GM19452 (cell line): ENCODE measurements around the gene HNRNPH2.

Source experiments
- ATAC-seq: cut with Tn5 transposase; IDR thresholded peaks from one replicate; pipeline ENCODE4 v1.9.1; 2021; ENCODE audit not compliant: unreplicated experiment

HNRNPH2 gene, protein sequence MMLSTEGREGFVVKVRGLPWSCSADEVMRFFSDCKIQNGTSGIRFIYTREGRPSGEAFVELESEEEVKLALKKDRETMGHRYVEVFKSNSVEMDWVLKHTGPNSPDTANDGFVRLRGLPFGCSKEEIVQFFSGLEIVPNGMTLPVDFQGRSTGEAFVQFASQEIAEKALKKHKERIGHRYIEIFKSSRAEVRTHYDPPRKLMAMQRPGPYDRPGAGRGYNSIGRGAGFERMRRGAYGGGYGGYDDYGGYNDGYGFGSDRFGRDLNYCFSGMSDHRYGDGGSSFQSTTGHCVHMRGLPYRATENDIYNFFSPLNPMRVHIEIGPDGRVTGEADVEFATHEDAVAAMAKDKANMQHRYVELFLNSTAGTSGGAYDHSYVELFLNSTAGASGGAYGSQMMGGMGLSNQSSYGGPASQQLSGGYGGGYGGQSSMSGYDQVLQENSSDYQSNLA

DNA sequence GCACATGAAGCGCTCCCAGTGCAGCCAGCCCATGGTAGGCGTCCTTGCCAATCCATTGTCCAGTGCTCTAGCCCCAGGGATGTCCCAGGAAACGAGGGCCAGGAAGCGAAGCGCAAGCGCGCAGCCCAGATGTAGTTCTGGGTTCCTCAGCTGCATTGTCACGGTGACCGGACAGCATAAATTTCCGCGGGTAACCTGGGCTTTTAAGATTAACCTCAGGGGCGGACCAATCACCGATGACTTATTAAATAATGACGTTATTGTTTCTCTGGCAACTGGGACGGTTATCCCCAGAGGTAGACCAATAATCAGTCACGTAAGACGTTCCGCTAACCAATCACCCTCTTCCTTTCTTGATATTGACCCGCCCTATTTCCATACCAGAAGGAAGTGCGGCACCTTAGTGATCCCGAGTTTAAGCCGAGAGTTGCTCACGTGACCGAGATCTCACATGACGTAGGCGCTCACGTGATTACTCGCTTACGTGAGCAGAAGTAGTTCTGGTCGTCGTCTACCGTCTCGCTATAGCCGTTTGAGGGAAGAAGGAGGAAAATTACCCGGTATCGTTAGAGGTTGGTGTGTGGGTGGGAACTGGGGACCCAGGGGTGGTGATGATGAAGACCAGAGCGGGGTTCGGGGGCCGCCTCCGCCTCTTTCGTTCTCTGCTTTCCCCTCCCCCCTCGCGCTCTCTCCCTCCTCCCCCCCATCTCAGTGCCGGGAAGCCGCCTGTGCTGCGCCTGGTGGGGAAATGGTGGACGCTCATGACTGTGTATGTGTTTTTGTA, at the start of gene HNRNPH2, which contains the start of gene GLA:
HNRNPH2 (plus strand) TSS at position 475 of the 784 bp plus-strand sequence. CDS start 3,767 bp downstream, outside the sequence.
GLA (minus strand) TSS at position 178 of the 784 bp plus-strand sequence; CDS start at position 156, 22 bp downstream.
- ATAC-seq: peak; percentile 93

DNA sequence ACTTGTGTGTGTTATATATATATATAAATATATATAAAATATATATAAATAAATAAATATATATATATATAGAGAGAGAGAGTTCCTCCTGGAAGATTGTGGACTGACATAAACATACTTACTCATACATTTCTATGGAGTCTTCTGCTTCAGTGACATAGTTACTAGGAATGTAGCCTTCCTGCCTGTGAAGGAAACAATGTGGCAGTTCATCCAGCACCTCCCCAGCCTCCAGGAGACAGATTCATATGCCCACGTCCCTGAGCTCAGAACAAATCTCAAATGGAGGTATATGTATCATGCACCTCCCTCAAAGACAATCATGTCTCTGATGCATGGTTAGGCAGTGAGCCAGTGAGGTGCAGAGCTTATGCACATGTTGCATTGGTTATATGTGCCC, 48.1 kb upstream of the HNRNPH2 start:
- ATAC-seq: no peak

DNA sequence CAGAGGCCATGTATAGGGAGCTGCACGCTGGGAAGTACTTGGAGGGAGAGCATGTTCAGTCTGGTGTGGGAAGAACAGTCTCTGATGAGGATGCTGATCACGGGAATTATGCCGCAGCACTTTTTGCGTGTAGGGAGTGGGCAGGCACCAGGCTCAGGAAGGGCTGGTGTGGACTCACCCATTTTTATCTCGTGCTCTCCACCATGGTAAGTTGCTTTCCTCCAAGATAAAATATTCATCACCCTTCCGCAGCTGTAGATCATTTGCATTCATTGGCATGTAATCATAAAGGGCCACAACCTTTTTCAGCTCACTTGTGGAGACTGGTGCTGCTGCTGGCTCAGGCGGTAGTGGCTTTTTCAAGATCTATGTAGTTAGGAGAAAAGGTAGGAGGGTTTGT, 47.6 kb upstream of the HNRNPH2 start:
- ATAC-seq: no peak

DNA sequence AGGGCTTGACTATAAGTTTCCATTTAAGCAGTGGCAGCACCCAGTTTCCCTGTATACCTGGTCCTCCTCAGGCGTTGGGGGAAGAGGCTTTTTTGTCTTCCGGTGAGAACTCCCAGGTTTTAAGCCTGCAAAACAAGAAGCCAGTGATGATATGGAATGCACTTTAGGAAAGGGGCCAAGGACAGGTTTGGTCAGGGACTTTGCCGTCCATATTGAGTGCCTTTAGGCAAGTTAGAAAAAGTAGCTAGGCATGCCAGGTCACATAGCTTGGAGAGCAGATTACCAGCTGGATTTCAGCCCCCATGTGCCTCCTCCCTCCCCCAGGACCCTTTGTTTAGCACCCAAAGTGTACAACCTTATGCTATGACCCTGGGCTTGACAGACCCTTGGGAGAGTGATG, 45.9 kb upstream of the HNRNPH2 start:
- no peak for ATAC-seq

DNA sequence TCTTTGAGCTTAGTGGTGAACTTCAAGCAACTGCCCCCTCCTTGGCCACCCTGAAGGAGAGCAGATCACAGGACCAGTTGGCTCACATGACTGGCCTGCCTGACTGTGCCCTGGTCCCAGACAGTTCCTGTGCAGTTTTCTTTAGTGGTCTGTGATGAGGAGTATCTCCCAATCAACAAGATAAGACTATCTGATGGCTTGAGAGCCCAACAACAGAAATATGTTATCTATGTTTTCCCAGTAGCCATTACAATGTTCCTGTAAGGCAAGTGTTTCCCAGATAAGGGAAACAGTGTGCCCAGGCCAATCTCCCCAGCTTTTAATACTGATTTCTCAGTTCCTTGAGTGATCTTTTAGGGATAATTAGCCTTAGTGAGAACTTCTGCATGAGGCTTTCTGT, 45.3 kb upstream of the HNRNPH2 start:
- ATAC-seq: no peak

DNA sequence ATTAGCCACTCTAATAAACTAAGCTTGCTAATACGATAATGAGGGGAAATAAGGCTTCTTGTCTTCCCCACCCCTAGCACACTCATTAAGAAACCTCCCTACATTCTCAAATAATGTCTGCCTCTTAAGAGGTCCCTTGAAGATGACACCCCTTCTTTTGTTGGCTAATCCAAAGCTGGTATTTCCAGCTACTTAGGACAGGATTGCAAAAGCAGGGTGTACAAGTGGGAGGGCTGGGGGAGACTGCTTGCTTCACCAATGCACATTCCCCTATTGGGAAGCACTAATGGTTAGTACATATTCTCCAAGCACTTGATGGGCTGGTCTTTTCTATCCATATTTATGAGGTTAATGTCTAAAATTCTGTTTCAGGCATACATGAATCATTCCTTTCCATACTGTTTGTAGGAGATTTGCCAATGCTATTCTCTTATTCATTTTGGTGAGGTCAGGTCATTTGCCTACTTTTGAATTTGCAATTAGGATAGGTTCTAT, 42.7 kb upstream of the HNRNPH2 start:
- ATAC-seq: no peak

DNA sequence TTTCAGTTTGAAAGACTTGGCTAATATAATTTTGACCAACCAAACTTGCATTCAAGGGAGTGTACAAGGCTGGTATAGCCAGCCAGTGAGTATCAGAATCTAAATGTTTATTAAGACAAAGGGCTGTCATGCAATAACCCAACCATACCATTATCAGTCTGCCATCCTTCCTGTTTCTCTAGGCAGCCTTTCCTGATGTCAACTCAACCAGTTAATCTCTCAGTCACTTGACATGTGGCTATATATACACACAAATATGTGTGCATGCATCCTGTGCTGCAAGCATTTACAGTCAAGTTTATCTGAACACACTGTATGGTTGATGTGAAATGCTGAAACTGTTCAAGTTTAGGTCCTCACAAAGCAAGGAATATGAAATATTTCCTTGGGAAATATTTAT, 39.2 kb upstream of the HNRNPH2 start:
- ATAC-seq: no peak

DNA sequence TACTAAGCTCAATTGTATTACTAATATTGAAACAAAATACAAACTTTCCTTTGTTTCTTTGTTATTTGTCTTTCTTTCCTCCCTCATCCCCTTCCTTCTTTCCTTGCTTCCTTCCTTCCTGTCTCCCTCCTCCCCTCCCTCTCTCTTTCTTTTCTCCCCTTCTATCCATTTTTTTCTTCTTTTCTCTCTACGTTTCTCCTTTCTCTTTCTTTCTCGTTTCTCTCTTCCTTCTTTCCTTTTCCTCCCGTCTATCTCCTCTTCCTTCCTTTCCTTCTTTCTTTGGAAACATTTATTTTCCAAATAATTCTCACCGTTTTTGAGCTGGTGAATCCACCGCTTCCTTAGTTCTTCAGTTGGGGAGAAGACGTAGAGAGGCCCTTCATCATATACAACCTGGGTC, 38.3 kb upstream of the HNRNPH2 start:
- no peak for ATAC-seq

DNA sequence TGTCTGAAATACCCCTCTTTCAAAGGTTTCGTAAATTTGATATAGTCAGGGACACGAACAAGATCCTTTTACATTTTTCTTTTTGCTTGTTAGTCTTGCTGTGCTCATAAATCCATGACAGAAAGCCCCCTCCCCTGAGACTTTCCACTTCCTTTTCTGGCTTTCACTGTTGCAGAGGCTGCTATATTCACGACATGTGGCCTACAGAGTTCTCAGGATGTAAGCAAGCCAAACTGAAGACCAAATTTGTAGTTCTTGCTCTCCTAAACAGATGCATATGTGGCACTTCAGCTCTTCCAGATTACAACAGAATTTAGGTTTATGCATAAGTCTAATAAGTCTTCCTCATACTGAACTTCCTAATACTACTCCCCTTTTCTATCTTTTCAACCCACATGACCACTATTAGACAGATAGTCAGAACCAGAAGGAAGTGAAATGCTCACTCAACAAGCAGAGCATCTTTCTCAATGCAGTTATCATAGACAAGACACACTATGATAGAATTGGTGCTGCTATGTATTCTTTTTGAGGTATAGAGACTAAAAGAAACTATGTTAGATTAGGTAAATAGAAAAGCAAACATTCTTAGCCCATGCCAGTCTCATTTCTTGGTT, 37.0 kb upstream of the HNRNPH2 start:
- ATAC-seq: peak; percentile 88

DNA sequence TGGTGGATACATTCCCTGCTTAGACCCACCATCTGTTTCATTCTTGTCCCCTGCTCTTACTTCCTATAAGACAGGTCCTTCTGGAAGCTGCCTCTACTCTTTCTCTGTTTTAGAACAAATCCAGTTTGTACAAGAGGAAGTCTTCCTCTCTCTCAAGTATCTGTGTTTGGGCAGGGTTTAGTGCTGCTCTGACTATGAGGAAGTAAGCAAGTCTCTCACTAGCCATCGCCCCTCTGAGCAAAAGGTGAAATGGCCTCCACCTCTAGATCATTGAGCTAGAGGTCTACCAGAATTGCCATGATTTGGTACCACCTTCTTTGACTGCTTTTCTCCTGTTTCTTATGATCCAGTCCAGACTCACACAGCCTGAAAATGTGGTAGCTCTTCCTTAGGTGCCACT, 30.5 kb upstream of the HNRNPH2 start:
- no peak for ATAC-seq

DNA sequence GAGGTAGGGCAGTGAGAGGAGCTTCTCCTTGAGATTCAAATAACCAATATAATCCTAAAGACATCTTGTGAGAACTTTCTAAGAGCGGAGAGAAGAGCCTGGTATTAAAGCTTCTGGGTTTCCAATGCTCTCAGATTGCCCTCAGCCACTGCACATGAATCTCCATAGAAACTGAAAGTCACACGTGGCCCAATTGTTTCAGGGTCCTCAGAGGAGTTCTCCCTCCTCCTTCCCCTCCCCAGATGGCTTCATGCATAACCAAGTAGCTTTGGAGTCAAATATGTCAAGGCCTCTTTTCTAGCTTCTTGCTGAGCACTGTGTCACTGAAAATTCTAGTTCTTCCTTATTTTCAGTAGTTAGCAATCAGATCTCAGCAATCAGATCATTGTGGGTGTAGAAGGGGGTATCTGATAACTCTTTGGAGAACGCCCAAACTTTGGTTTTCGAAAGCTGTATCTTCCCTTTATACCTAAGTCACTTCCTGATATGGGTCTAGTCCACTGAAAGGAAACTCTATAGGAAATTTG, 24.3 kb upstream of the HNRNPH2 start:
- ATAC-seq: peak; percentile 78

DNA sequence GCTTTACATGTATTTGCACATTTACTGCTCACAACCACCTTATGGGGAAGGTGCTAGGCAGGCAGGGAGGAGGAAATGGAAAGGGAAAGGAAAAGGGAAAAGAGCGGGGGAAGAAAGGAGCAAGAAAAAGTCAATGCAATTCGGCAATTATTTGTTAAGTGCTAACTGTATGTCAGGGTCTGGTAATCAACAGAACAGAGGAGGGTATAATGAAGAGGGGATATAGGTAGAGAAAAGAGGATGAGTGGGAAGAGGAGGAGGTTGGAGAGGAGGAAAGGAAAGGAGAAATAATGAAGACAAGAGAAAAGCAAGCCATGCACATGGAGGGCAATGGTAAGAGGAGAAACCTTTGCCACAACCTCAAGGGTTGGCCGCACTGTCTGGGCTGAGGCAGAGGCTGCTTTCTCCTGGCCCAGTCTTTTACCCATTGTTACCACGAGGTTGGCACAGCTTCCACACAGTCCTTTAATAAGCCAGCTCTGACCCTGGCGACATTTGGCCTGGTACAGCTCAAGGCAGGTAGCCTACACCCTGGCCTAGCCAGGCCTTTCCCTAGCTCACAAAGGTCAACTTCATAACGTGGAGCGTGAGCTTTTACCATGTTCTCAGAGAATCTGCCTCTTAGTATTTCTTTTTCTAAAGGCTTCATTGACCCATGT, 22.9 kb upstream of the HNRNPH2 start:
- ATAC-seq: no peak

DNA sequence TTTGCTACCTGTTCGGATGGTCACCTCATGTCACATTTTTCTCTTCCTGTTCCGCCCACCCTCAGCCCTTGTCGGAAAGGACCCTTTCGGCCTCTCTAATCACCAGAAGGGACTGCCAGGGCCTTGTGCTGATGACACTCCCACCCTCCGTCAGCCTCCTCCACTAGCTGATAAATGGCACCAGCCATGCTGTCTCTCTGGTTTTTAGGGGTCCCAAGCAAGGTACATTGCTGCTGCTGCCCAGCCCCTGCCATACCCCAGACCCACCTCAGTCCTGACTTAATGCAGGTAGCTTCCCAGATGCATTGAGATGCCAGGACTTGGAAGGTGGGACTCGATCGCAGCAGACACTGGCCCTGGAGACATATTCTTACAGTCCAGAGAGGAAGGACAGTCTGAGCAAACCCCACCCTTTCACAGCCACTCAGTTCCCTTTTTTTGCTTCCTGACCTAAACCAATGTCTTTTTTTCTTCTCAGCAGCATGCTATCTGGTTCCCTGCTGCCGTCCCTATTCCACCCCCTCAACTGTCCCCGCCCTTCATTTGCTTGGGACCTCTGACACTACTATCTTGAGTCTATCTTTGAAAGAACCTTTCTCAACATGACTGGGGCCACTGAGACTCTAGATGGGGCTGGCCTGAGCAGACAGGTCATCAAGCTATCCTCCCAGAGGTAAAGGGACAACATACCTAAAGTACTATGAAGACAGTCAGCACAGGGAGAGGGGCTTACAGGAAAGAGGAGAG, 22.1 kb upstream of the HNRNPH2 start, which contains the start of gene BTK:
BTK (minus strand) TSS at position 397 of the 747 bp plus-strand sequence. CDS start 10,907 bp downstream, outside the sequence.
- ATAC-seq: peak; percentile 56

DNA sequence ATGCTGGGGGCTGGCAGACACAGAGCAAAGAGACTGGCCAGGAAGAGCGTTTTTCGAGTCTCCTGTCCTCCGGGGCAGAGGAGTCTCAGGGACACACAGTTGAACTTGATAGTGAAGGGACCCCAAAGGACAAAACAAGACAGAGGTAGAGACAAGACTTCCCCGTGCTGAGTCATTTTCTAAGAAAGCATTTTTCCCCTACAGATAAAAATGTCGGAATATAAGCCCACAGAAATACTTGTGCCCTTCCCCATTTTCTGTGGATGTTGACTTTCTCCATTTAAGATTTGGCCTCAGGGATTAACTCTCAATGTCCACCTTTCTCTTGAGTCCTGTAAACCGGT, 21.5 kb upstream of the HNRNPH2 start:
- ATAC-seq: no peak

DNA sequence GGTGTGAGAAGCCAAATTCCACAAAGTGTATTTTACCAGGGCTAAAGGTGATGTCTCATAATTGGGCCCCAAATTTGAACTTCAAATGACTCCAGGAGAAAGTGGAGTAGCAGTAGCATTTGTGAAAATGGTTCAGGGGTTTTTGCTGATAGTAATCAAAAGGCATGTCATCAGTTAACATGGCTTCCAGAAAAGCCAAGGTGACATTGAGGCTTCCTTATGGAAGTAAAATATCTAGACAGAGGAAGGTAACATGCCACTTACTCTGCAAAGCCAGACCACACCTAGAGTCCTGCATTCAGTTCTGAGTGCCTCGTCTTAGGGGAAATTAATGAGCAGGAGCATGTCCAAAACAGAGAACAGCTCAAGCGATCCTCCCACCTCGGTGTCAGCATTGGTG, 19.4 kb upstream of the HNRNPH2 start:
- ATAC-seq: no peak

DNA sequence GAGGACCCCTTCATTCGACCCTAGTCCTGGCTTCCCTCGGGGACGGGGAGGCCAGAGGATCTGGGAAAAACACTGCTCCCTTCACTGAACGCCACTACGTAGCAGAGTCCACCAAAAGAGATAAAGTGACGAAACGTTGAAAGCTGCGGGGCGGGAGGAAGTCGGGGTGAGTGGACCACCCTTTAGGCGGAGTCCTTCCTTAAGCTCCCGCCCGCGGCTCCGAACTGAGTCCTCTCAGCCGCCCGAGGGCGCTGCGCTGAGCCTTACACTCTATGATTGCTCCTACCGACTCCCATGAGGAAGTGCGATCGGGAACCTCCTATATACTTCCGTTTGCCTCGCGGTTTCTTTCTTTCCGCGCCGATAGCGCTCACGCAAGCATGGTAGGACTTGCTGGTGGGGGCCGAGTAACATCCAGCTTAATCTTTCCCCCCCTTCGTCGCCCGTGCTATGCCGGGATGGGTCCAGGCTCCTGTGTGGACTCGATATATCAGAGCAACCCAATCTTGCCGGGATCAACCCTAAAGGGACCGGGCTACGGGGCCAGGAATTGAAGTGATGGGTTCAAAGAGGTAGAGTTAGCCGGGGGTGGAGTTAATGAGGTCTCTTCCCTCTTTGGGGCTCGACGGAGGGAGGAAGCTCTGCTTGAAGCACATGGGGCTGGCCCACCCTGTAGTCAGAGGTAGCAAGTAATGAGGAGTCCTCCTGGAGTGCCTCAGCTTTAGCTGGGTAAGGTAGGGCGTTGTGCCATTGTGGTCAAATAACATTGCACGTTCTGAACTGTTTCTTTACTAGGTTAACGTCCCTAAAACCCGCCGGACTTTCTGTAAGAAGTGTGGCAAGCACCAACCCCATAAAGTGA, 17.1 kb upstream of the HNRNPH2 start, which contains the start of gene RPL36A:
RPL36A (plus strand) TSS at position 348 of the 862 bp plus-strand sequence; CDS start at position 381, 33 bp downstream.
- ATAC-seq: peak; percentile 83

DNA sequence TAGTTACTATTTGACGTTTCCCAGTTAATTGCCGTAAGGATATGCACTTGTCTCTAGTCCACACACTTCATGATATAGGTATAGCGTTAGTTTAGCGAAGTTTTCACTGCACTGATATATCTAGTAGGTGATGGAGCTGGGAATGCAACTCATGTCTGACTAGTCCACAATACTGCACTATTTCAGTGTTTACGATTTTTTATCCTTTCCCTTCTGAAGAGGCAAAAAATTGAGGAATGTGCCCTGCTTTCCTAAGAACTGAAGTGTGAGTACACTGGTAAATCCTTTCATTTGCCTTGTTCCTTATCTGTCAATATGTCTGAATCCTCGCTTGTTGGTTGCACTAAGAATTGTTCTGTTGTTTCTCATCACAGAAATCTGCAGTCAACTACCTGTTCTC, 16.2 kb upstream of the HNRNPH2 start:
- no peak for ATAC-seq

DNA sequence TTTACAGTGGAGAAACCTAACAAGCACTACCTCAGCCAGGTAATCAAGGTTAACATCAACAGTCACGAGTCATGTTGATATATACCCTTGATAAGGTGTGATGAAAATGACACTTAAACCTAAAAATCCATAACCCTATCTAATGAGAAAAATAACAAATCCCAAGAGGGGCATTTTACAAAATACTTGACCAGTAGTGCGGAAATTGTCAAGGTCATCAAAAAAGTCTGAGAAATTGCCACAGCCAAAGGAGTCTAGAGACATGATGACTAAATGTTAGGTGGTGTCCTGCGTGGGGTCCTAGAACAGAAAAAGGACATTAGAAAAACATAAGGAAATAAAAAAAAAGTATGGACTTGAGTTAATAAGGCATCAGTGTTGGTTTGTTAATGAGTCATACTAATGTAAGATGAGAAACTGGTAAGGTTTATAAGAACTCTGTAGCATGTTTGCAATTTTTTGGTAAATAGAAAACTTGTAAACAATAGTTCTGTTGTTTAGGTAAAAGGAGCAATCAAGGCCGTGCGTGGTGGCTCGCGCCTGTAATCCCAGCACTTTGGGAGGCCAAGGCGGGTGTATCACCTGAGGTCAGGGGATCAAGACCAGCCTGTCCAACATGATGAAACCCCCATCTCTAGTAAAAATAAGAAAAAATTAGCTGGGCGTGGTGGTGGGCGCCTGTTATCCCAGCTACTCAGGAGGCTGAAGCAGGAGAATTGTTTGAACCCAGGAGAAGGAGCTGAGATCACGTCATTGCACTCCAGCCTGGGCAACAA, 14.3 kb upstream of the HNRNPH2 start:
- no peak for ATAC-seq
